HG02678 (cell line): ENCODE data around the gene MYH14.

Source experiments
- ATAC-seq: cut with Tn5 transposase; IDR thresholded peaks from one replicate; pipeline ENCODE4 v1.9.1; 2021; ENCODE audit warnings: mild to moderate bottlenecking, moderate library complexity; ENCODE audit not compliant: unreplicated experiment

The MYH14 gene

DNA sequence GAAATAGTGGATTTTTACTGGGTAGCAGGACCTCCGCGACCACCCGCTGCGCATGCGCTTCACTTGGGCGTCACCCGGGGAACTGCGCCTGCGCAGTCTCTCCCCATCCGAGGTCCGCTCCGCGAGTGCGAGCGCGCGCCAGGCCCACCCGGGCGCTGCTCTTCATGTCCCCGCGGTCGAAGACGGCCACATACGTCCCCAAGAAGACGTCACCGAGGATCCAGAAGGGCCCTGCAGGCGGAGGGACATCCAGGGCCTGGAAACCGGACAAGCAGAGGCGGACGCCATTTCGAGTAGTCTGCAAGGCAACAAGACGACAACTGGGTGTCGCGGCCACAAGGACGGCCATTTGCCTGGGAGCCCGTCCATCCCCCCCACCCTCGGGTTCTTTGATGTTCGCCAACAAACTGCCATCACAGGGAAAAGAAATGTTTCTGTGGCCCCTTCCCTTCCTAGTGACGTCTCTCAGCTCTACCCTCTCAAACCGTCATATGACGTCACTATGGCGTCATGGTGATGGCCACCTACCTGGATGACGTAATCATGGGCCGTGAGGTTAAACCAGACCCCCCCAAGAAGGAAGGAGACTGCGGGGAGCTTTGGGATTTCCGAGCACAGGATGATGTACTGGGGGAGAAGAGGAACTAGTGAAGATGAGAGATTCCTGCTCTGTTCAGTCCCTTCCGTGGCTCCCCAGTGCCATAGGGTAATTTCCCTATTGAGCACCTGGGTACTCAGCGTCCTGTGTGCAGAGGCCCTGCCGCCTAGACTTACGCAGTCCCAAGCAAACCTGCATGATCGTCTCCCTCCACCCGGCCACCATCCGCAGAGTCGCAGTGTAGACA lies 155.3 kb downstream of the MYH14 start:
- no peak for ATAC-seq

DNA sequence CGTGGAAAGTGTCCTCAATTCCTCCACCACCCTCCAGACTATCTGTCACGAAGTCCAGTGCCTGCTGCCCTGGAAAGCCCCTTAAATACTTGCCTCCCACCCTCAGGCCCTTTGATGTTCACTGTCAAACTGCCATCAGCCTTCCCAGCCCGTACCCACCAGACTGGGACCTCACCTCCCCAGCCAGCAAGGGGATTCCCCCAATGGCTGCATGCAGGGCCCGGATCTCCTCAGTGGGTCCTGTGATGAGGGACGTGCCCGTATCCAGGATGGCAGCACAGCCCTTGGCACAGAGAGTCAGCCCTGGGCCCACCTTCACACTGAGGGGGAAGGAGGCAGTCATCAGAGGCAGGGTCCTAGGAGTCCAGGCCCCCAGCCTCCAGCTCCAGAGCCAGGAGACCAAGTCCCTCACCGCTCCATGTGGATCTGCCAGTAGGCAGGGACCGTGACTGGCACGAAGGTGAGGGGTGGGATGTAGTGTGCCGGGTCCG lies 156.0 kb downstream of the MYH14 start:
- ATAC-seq: no peak
